HK-2 (cell line): ENCODE results near the gene RNU6-1.

Experiments used
- DNase-seq: peaks from one replicate; pipeline ENCODE4 v3.0.0-alpha.2; 2018; ENCODE audit not compliant: unreplicated experiment

RNU6-1 gene

GRCh38 chr15:67857220-67857619 is 17.4 kb upstream of the RNU6-1 start:
- DNase-seq: no peak

- DNase-seq: no peak
Observed at GRCh38 chr15:67855842-67856241, 16.0 kb upstream of the RNU6-1 start.

- no peak for DNase-seq
Observed at GRCh38 chr15:67854358-67854757, 14.5 kb upstream of the RNU6-1 start.

GRCh38 chr15:67853454-67853853 is 13.6 kb upstream of the RNU6-1 start:
- no peak for DNase-seq

GRCh38 chr15:67852418-67852817 is 12.6 kb upstream of the RNU6-1 start:
- no peak for DNase-seq

- no peak for DNase-seq
Observed at GRCh38 chr15:67850994-67851571, 11.2 kb upstream of the RNU6-1 start.

GRCh38 chr15:67850336-67850735 is 10.5 kb upstream of the RNU6-1 start:
- DNase-seq: no peak

- DNase-seq: no peak
Observed at GRCh38 chr15:67849538-67849937, 9.7 kb upstream of the RNU6-1 start.

- no peak for DNase-seq
Observed at GRCh38 chr15:67845974-67846373, 6.1 kb upstream of the RNU6-1 start.

- DNase-seq: no peak
Observed at GRCh38 chr15:67843571-67844387, 3.9 kb upstream of the RNU6-1 start.

- no peak for DNase-seq
Observed at GRCh38 chr15:67843092-67843501, 3.3 kb upstream of the RNU6-1 start.

- no peak for DNase-seq
Observed at GRCh38 chr15:67841513-67841762, 1.6 kb upstream of the RNU6-1 start.

GRCh38 chr15:67840749-67841512 is 1.1 kb upstream of the RNU6-1 start:
- DNase-seq: no peak

- no peak for DNase-seq
Observed at GRCh38 chr15:67839499-67839928, 331 bp downstream of the RNU6-1 start.

- peak; percentile 63 for DNase-seq
Observed at GRCh38 chr15:67838789-67839332, 984 bp downstream of the RNU6-1 start.

- DNase-seq: no peak
Observed at GRCh38 chr15:67836955-67837354, 2.9 kb downstream of the RNU6-1 start.

GRCh38 chr15:67836477-67836876 is 3.4 kb downstream of the RNU6-1 start:
- no peak for DNase-seq

GRCh38 chr15:67836134-67836455 is 3.8 kb downstream of the RNU6-1 start:
- DNase-seq: no peak

GRCh38 chr15:67835297-67836133 is 4.3 kb downstream of the RNU6-1 start:
- no peak for DNase-seq

GRCh38 chr15:67834581-67835296 is 5.1 kb downstream of the RNU6-1 start:
- DNase-seq: no peak
